Common myeloid progenitor, CD34-positive (primary cell): ENCODE data around the gene PRODH2.

Experiments
- CTCF ChIA-PET: fragments of 350-600 bp; sonication (Branson Sonifier 250); formaldehyde crosslinking; loops from one replicate; lab custom pipeline; 2021; ENCODE audit warnings: antibody characterized with exemption; lab: Charles Lee
- POLR2A ChIA-PET: fragments of 350-600 bp; sonication (Branson Sonifier 250); formaldehyde crosslinking; loops from one replicate; lab custom pipeline; 2021; ENCODE audit warnings: antibody characterized with exemption; lab: Charles Lee
- DNase-seq, 3 donors: peaks; one replicate each; pipeline versions ENCODE4 v3.0.0 to v3.0.0-alpha.2; 2013
- H3K27ac ChIP-seq, 2 experiments: 1 replicate in 1 of 2; 2 replicates in 1 of 2; pipeline ENCODE4 v1.7.0; 2013; ENCODE audit warnings: inconsistent platforms in 2 of 2, low read length in 2 of 2, mild to moderate bottlenecking in 2 of 2, low read depth in 1 of 2, moderate library complexity in 1 of 2; ENCODE audit not compliant: severe bottlenecking in 2 of 2, insufficient read depth in 1 of 2, poor library complexity in 1 of 2
- H3K27me3 ChIP-seq, 5 experiments: replicated peaks in 2 of 5; 1 replicate in 3 of 5; 2 replicates in 2 of 5; pipeline versions ENCODE4 v1.6.1 to v1.7.0; 2013; ENCODE audit warnings: low read length in 4 of 5, mild to moderate bottlenecking in 2 of 5, moderate library complexity in 2 of 5, inconsistent platforms in 1 of 5; ENCODE audit not compliant: insufficient read depth in 5 of 5, control insufficient read depth in 4 of 5
- H3K36me3 ChIP-seq, 4 experiments: 1 replicate in 2 of 4; 2 replicates in 2 of 4; pipeline versions ENCODE4 v1.6.1 to v1.7.0; 2013; ENCODE audit warnings: low read length in 3 of 4, control low read depth in 1 of 4, mild to moderate bottlenecking in 1 of 4; ENCODE audit not compliant: control insufficient read depth in 4 of 4, insufficient read depth in 4 of 4
- H3K4me1 ChIP-seq, 4 experiments: 1 replicate in 3 of 4; 2 replicates in 1 of 4; pipeline versions ENCODE4 v1.6.1 to v1.7.1; 2013; ENCODE audit warnings: low read length in 3 of 4, mild to moderate bottlenecking in 3 of 4, control low read depth in 1 of 4, inconsistent platforms in 1 of 4, moderate library complexity in 1 of 4; ENCODE audit not compliant: control insufficient read depth in 4 of 4, insufficient read depth in 4 of 4; ENCODE audit errors: control extremely low read depth in 1 of 4
- H3K4me3 ChIP-seq, 7 experiments: 1 replicate in 4 of 7; 2 replicates in 3 of 7; pipeline versions ENCODE4 v1.5.1 to v1.7.0; 2013; ENCODE audit warnings: mild to moderate bottlenecking in 7 of 7, low read length in 6 of 7, moderate library complexity in 6 of 7, inconsistent platforms in 2 of 7, low read depth in 2 of 7, control low read depth in 1 of 7; ENCODE audit not compliant: insufficient read depth in 4 of 7, control insufficient read depth in 1 of 7; ENCODE audit errors: extremely low read depth in 1 of 7
- H3K9me3 ChIP-seq, 5 experiments: 1 replicate in 4 of 5; 2 replicates in 1 of 5; pipeline versions ENCODE4 v1.6.1 to v1.7.1; 2013; ENCODE audit warnings: low read length in 4 of 5, mild to moderate bottlenecking in 2 of 5, inconsistent platforms in 1 of 5, low read depth in 1 of 5, moderate library complexity in 1 of 5; ENCODE audit not compliant: control insufficient read depth in 4 of 5, insufficient read depth in 2 of 5; ENCODE audit errors: control extremely low read depth in 1 of 5
- WGBS: methylation state at CpG from one replicate; pipeline ENCODE4 v1.1.5; 2013; ENCODE audit not compliant: insufficient coverage; 5-methylcytosine and 5-hydroxymethylcytosine counted together

Gene PRODH2

DNA sequence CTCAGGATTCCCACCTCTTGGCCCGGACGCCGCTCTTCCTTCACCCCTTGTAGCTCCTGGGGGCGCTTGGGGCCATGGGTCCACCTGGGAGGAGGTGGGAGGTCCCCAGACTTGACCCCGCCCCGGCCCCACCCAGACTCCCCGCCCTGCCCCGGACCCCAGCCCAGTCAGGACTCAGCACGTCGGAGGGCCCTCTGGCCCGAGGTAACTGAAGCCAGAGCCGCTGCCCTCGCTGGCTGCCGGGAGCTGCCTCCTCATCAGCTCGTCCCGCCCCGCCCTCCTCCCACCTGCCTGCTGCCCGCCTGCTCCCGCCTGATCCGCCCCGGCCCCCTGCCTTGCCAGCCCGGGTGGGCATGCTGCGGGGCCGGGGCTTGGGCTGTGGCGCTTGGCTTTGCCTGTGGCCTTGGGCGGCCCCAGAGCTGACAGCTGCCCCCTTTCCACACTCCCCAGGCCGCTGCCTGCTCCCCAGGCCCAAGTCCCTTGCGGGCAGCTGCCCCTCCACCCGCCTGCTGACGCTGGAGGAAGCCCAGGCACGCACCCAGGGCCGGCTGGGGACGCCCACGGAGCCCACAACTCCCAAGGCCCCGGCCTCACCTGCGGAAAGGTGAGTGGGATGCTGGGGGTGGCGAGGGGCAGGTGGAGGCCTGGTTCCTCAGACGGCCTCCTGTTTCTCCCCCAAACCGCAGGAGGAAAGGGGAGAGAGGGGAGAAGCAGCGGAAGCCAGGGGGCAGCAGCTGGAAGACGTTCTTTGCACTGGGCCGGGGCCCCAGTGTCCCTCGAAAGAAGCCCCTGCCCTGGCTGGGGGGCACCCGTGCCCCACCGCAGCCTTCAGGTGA, 27.9 kb downstream of the PRODH2 start:
- no peaks in the 10 kb centered on the region for H3K27me3 ChIP-seq
- WGBS: 97% methylated on average over 37 of the region's 45 CpGs
- no peaks in the 10 kb centered on the region for H3K9me3 ChIP-seq
- no peak overlapping the region for H3K4me3 ChIP-seq
- no peaks in the 10 kb centered on the region for H3K4me1 ChIP-seq
- no peak for DNase-seq
- H3K27ac ChIP-seq: no peak overlapping the region
- CTCF ChIA-PET: no interaction called here
- POLR2A ChIA-PET: no interaction called here
- peaks cover 6 to 60% (median 21%) of the 10 kb centered on the region in 4 experiments for H3K36me3 ChIP-seq

DNA sequence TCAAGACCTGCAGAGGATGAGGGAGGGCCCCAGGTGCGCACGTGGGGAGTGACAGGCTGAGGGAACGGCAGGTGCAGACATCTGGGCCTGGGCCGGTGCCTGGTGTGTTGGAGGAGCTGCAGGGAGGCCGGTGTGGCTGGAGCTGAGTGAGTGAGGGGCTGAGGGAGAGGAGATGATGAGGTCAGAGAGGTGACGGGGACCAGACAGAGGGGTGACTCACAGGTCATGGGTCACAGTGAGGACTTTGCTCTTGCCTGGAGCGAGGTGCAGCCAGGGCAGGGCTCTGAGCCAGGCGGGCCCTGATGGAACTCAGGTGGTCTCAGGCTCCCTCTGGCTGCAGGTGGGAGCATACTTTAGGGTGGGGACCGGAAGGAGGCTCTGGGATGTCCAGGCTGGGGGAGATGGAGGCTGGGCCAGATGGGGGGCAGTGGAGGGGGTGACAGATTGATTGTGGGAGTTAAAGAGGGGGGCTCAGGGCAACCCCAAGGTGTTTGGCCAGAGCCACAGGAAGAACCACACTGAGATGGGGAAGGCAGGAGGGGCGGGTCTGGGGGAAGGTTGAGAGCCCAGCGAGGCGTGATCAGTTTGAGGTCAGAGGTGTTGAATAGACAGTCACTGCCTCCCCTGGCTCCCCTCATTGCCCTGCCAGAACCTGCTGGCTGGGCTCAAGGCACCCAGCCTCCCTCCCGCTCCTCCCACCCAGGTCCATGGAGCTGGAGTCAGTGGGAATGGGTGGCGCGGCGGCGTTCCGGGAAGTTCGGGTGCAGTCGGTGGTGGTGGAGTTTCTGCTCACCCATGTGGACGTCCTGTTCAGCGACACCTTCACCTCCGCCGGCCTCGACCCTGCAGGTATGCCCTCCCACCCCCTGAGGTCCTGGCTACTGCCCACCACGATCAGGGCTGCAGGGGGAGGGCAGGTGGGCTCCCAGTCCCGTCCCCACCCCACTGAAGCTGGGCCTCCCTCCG, 28.9 kb downstream of the PRODH2 start:
- no peaks in the 10 kb centered on the region for H3K4me1 ChIP-seq
- no peak overlapping the region for H3K27ac ChIP-seq
- ChIA-PET POLR2A (no interaction called here), CTCF (no interaction called here)
- H3K4me3 ChIP-seq: no peak overlapping the region
- peaks cover 6 to 66% (median 26%) of the 10 kb centered on the region in 4 experiments for H3K36me3 ChIP-seq
- DNase-seq: no peak
- no peaks in the 10 kb centered on the region for H3K9me3 ChIP-seq
- no peaks in the 10 kb centered on the region for H3K27me3 ChIP-seq
- WGBS: 99% methylated on average over 20 of the region's 28 CpGs

DNA sequence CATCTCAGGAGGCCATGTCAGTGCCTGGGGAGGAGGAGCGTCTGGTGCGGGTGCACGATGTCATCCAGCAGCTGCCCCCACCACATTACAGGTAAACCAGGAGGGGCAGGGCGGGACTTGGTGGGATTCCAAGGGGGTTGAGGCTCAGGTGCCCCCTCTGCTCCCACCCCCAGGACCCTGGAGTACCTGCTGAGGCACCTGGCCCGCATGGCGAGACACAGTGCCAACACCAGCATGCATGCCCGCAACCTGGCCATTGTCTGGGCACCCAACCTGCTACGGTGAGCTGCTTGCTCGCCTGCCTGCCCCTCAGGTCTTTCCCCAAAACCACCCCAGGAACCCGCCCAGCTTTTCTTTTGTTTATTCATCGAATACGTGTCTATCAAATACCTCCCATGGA, 30.1 kb downstream of the PRODH2 start:
- Histone ChIP-seq H3K36me3 (peaks cover 7 to 76% (median 32%) of the 10 kb centered on the region in 4 experiments), H3K9me3 (no peaks in the 10 kb centered on the region), H3K4me1 (no peaks in the 10 kb centered on the region), H3K27ac (no peak overlapping the region), H3K4me3 (no peak overlapping the region), H3K27me3 (no peaks in the 10 kb centered on the region)
- ChIA-PET POLR2A (no interaction called here), CTCF (interaction anchor here (0.7 kb wide), 1 partner anchor 11 kb away, joined by 3 read pairs; no protein-coding TSS in a partner anchor)
- DNase-seq: no peak
- 98% methylated on average over 9 of the region's 12 CpGs for WGBS

DNA sequence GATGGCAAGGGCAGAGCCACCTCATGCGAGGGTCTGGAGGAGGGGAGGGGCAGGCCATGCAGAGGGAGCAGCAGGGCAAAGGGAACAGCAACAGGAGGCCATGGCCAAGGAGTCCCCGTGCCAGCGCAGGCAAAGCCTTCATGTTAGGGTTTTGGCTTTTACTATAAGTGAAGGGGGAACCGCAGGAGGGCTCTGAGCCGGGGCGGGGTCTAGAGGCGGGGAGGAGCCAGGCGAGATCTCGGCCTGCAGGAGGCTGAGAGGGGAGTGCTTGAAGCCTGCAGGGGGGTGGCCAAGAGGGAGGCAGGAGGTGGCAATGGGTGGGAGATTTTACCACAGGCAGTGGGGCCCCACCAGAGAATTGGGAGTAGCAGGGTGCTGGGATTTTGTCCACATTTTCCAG, 31.0 kb downstream of the PRODH2 start:
- no peak for DNase-seq
- H3K27me3 ChIP-seq: no peaks in the 10 kb centered on the region
- no peak overlapping the region for H3K27ac ChIP-seq
- H3K4me3 ChIP-seq: no peak overlapping the region
- POLR2A ChIA-PET: no interaction called here
- no peaks in the 10 kb centered on the region for H3K9me3 ChIP-seq
- 100% methylated on average over 6 of the region's 9 CpGs for WGBS
- CTCF ChIA-PET: no interaction called here
- peaks cover 7 to 72% (median 32%) of the 10 kb centered on the region in 4 experiments for H3K36me3 ChIP-seq
- no peaks in the 10 kb centered on the region for H3K4me1 ChIP-seq

DNA sequence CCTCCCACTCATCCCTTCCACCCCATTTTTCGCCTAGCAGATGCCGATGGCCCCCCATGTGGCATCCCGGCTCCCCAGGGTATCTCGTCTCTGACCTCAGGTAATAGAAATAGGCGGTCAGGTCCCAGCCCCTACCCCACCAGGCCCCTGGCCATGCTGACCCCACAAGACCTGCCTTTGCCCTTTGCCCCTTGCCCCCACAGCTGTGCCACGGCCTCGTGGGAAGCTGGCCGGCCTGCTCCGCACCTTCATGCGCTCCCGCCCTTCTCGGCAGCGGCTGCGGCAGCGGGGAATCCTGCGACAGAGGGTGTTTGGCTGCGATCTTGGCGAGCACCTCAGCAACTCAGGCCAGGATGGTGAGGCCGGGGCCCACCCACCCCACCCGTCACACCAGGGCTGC, 31.9 kb downstream of the PRODH2 start:
- CTCF ChIA-PET: no interaction called here

DNA sequence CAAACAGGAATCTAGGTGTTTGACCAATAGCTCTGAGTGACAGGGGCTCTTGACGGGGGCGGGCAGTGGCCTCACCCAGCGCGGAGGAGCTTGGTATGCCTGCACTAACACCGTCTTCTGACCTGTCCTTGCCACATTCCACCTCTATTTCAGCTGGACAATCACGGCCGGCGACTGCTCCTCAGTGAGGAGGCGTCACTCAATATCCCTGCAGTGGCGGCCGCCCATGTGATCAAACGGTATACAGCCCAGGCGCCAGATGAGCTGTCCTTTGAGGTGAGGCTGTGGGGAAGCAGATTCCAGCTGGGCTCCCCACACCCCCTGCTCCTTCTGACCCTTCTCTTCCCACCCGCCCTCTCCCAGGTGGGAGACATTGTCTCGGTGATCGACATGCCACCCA, 32.6 kb downstream of the PRODH2 start:
- H3K36me3 ChIP-seq: peaks cover 7 to 58% (median 28%) of the 10 kb centered on the region in 4 experiments
- POLR2A ChIA-PET: no interaction called here
- peaks cover 0 to 10% (median 6%) of the 10 kb centered on the region in 4 experiments for H3K4me1 ChIP-seq
- CTCF ChIA-PET: no interaction called here
- no peaks in the 10 kb centered on the region for H3K27me3 ChIP-seq
- no peak overlapping the region for H3K27ac ChIP-seq
- WGBS: 97% methylated on average over 8 of the region's 16 CpGs
- DNase-seq: no peak
- H3K9me3 ChIP-seq: no peaks in the 10 kb centered on the region
- no peak overlapping the region for H3K4me3 ChIP-seq

More for the DNA sequence above, 31.9 kb downstream of the PRODH2 start:
- Histone ChIP-seq H3K4me3 (no peak overlapping the region), H3K36me3 (peaks cover 7 to 64% (median 29%) of the 10 kb centered on the region in 4 experiments), H3K27me3 (no peaks in the 10 kb centered on the region), H3K4me1 (peaks cover 0 to 9% (median 5%) of the 10 kb centered on the region in 4 experiments), H3K27ac (no peak overlapping the region), H3K9me3 (no peaks in the 10 kb centered on the region)
- POLR2A ChIA-PET: no interaction called here
- WGBS: 98% methylated on average over 9 of the region's 20 CpGs
- DNase-seq: no peak
